ENCODE data around the gene BAIAP2L1. TPM values are rescaled to one million over a fixed set of nuclear protein-coding genes. Genes with fewer than 3 reads are reported as not detected.

Gene BAIAP2L1
- total and polyA plus RNA-seq, 7 donors: 0.27 to 44.2 (median 3.0) TPM

GRCh38 chr7:98250789-98251188, 150.1 kb downstream of the BAIAP2L1 start:
- TF ChIP-seq POLR2AphosphoS5 (IDR thresholded peaks at IDR 0.05) (no peak), POLR2A (IDR thresholded peaks at IDR 0.05) (no peak), EP300 (IDR thresholded peaks at IDR 0.05) (no peak)
- TF ChIP-seq, protein P1, sequence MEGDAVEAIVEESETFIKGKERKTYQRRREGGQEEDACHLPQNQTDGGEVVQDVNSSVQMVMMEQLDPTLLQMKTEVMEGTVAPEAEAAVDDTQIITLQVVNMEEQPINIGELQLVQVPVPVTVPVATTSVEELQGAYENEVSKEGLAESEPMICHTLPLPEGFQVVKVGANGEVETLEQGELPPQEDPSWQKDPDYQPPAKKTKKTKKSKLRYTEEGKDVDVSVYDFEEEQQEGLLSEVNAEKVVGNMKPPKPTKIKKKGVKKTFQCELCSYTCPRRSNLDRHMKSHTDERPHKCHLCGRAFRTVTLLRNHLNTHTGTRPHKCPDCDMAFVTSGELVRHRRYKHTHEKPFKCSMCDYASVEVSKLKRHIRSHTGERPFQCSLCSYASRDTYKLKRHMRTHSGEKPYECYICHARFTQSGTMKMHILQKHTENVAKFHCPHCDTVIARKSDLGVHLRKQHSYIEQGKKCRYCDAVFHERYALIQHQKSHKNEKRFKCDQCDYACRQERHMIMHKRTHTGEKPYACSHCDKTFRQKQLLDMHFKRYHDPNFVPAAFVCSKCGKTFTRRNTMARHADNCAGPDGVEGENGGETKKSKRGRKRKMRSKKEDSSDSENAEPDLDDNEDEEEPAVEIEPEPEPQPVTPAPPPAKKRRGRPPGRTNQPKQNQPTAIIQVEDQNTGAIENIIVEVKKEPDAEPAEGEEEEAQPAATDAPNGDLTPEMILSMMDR (IDR thresholded peaks at IDR 0.05): no peak
- peak overlapping the region in 1 of 4 donors; percentile 71 for H3K4me3 ChIP-seq
- H3K36me3 ChIP-seq: peaks cover 0 to 1% (median 0%) of the 10 kb centered on the region in 4 donors
- peaks cover 0 to 31% (median 23%) of the 10 kb centered on the region in 4 donors for H3K4me1 ChIP-seq
- no peak for DNase-seq
- no peaks in the 10 kb centered on the region for H3K27me3 ChIP-seq
- intact Hi-C loops (cut with DNase I): loop anchor here (5.0 to 10.0 kb wide), 2 partner anchors 143 to 1304 kb away; partner anchors contain the start of genes FAM200A, LMTK2 and ZNF655
- H3K27ac ChIP-seq: peak overlapping the region; percentile 78 to 88 (median 84)
- WGBS, 2 donors: 23 to 32% methylated on average over 3 of the region's 3 CpGs
- H3K9me3 ChIP-seq: no peaks in the 10 kb centered on the region

DNA sequence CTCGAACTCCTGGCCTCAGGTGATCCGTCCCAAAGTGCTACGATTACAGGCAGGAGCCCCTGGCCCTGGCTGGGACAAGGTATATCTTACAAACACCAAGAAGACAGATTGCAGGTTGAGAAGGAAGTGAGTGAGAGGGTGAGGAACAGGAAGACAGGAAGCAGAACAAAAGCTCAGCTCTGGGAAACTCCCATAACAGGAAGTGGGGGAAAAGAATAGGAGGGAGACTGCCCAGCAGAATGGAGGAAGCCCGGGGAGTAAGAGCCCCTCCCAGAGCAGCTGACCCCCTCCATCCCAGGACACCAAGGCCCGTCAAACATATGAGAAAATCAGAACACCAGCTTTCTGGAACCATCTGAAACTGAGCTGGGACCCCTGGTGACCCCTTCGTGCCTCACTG, 151.8 kb downstream of the BAIAP2L1 start:
- DNase-seq: no peak
- H3K9me3 ChIP-seq: no peaks in the 10 kb centered on the region
- WGBS, 2 donors: 76 to 80% methylated on average over 6 of the region's 6 CpGs
- no peaks in the 10 kb centered on the region for H3K27me3 ChIP-seq
- peaks cover 0 to 31% (median 23%) of the 10 kb centered on the region in 4 donors for H3K4me1 ChIP-seq
- no peak overlapping the region for H3K4me3 ChIP-seq
- H3K27ac ChIP-seq: peak overlapping the region in 1 of 4 donors; percentile 38
- peaks cover 0 to 18% (median 2%) of the 10 kb centered on the region in 4 donors for H3K36me3 ChIP-seq
- no peak for TF ChIP-seq POLR2AphosphoS5 (IDR thresholded peaks at IDR 0.05)
- no peak for TF ChIP-seq EP300 (IDR thresholded peaks at IDR 0.05)
- no peak for TF ChIP-seq POLR2A (IDR thresholded peaks at IDR 0.05)
- TF ChIP-seq, protein P1 (IDR thresholded peaks at IDR 0.05): no peak
- intact Hi-C loops (cut with DNase I): no loop called here

GRCh38 chr7:98248156-98248555, 152.7 kb downstream of the BAIAP2L1 start:
- WGBS, 2 donors: 95 to 96% methylated on average over 12 of the region's 12 CpGs
- H3K27ac ChIP-seq: peak overlapping the region in 1 of 4 donors; percentile 14
- intact Hi-C loops (cut with DNase I): no loop called here

DNA sequence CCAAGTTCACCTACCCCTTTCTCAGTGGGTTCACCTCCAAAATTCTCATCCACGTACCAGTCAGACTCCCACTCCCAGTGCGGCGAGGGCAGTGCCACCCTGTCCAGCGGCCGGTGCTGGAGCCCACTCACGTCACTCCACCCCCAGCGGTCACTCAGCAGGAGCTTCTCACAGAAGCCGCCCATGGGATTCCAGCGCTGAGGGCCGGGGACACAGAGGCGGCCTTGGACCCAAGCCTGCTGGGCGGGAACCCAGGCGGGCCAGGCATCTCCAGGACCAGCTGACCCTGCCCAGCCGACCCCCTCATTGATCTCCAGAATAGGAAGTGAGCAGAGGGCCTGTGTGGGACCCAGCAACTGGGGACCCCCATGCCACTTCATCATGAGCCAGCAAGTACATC, 156.0 kb downstream of the BAIAP2L1 start:
- H3K36me3 ChIP-seq: peaks cover 0 to 51% (median 14%) of the 10 kb centered on the region in 4 donors
- intact Hi-C loops (cut with DNase I): no loop called here
- no peaks in the 10 kb centered on the region for H3K27me3 ChIP-seq
- no peak overlapping the region for H3K27ac ChIP-seq
- H3K4me3 ChIP-seq: no peak overlapping the region
- H3K4me1 ChIP-seq: peaks cover 0 to 5% (median 0%) of the 10 kb centered on the region in 4 donors
- no peak for TF ChIP-seq EP300 (IDR thresholded peaks at IDR 0.05)
- no peak for DNase-seq
- 96 to 97% methylated on average over 14 of the region's 14 CpGs for WGBS, 2 donors
- no peaks in the 10 kb centered on the region for H3K9me3 ChIP-seq

More at GRCh38 chr7:98248156-98248555, 152.7 kb downstream of the BAIAP2L1 start:
- DNase-seq: no peak
- no peak overlapping the region for H3K4me3 ChIP-seq
- H3K4me1 ChIP-seq: peaks cover 0 to 29% (median 18%) of the 10 kb centered on the region in 4 donors
- TF ChIP-seq EP300 (IDR thresholded peaks at IDR 0.05) (no peak), POLR2A (IDR thresholded peaks at IDR 0.05) (no peak), POLR2AphosphoS5 (IDR thresholded peaks at IDR 0.05) (no peak)
- TF ChIP-seq, protein P1 (IDR thresholded peaks at IDR 0.05): no peak
- H3K27me3 ChIP-seq: no peaks in the 10 kb centered on the region
- H3K9me3 ChIP-seq: no peaks in the 10 kb centered on the region
- H3K36me3 ChIP-seq: peaks cover 0 to 28% (median 7%) of the 10 kb centered on the region in 4 donors

GRCh38 chr7:98242934-98243333, 158.0 kb downstream of the BAIAP2L1 start:
- 96 to 97% methylated on average over 4 of the region's 4 CpGs for WGBS, 2 donors
- Histone ChIP-seq H3K4me1 (no peaks in the 10 kb centered on the region), H3K9me3 (no peaks in the 10 kb centered on the region), H3K36me3 (peaks cover 0 to 70% (median 20%) of the 10 kb centered on the region in 4 donors), H3K27ac (no peak overlapping the region), H3K27me3 (no peaks in the 10 kb centered on the region), H3K4me3 (no peak overlapping the region)
- intact Hi-C loops (cut with DNase I): no loop called here
- DNase-seq: no peak
- TF ChIP-seq POLR2AphosphoS5 (IDR thresholded peaks at IDR 0.05) (no peak), POLR2A (IDR thresholded peaks at IDR 0.05) (no peak), EP300 (IDR thresholded peaks at IDR 0.05) (no peak)
- TF ChIP-seq, protein P1 (IDR thresholded peaks at IDR 0.05): no peak
